Panc1 (cell line): ENCODE results near the gene FRYL. TPM values are rescaled to one million over a fixed set of nuclear protein-coding genes. Genes with fewer than 3 reads are reported as not detected.

Source experiments
- ATAC-seq: fragments of 200-7000 bp; cut with Tn5 transposase; 2 replicates; pipeline ENCODE4 v1.9.1; 2020; ENCODE audit warnings: mild to moderate bottlenecking, moderate library complexity
- BruUV-seq: library from RNA; stranded (reverse); fragments of 400-500 nt; replicated peaks from 2 replicates; lab custom pipeline; 2021; lab: Mats Ljungman, UMichigan
- CTCF ChIA-PET: fragments of 300-600 bp; sonication (Branson Sonifier 250); formaldehyde crosslinking; loops from one replicate; lab custom pipeline; 2022; ENCODE audit warnings: antibody characterized with exemption; lab: Charles Lee
- POLR2A ChIA-PET: fragments of 300-600 bp; sonication (Branson Sonifier 250); formaldehyde crosslinking; loops from one replicate; lab custom pipeline; 2022; ENCODE audit warnings: antibody characterized with exemption; lab: Charles Lee
- DNase-seq: peaks from one replicate; pipeline ENCODE4 v3.0.0-alpha.2; 2010; ENCODE audit warnings: low read depth, low spot score
- H3K27ac ChIP-seq: 2 replicates; pipeline ENCODE4 v1.5.1; 2011; ENCODE audit warnings: mild to moderate bottlenecking, low read length, inconsistent platforms
- H3K27me3 ChIP-seq: fragments of 200-500 bp; sonication (Bioruptor generic); 2 replicates; pipeline ENCODE4 v1.6.0; 2014; ENCODE audit warnings: low read length, inconsistent platforms; ENCODE audit not compliant: control insufficient read depth, insufficient read depth
- H3K36me3 ChIP-seq: fragments of 200-500 bp; sonication (Bioruptor generic); 2 replicates; pipeline ENCODE4 v1.5.1; 2014; ENCODE audit warnings: inconsistent platforms, mild to moderate bottlenecking, low read length, moderate library complexity; ENCODE audit not compliant: control insufficient read depth, insufficient read depth
- H3K4me1 ChIP-seq: 2 replicates; pipeline ENCODE4 v1.5.1; 2011; ENCODE audit warnings: inconsistent platforms, mild to moderate bottlenecking, low read length, moderate library complexity; ENCODE audit not compliant: control insufficient read depth, insufficient read depth
- H3K4me3 ChIP-seq, 2 experiments: 2 replicates each; pipeline ENCODE4 v1.5.1; 2011 to 2012; ENCODE audit warnings: low read depth in 2 of 2, low read length in 2 of 2, mild to moderate bottlenecking in 2 of 2, inconsistent platforms in 1 of 2, moderate library complexity in 1 of 2
- H3K9me3 ChIP-seq: fragments of 200-500 bp; sonication (Bioruptor generic); 2 replicates; pipeline ENCODE4 v1.5.1; 2014; ENCODE audit warnings: low read depth, mild to moderate bottlenecking, inconsistent platforms, low read length, moderate library complexity; ENCODE audit not compliant: control insufficient read depth, insufficient read depth
- POLR2AphosphoS5 ChIP-seq: IDR thresholded peaks from 2 replicates; pipeline ENCODE4 v1.6.1; 2012; ENCODE audit warnings: mild to moderate bottlenecking, low read depth, low read length, moderate library complexity
- SIN3A ChIP-seq: IDR thresholded peaks from 2 replicates; pipeline ENCODE4 v1.6.1; 2012; ENCODE audit warnings: low read depth, mild to moderate bottlenecking, low read length, moderate library complexity, borderline replicate concordance; ENCODE audit not compliant: insufficient read depth
- TCF7L2 ChIP-seq: IDR thresholded peaks from 2 replicates; pipeline ENCODE4 v1.6.1; 2011; ENCODE audit warnings: mild to moderate bottlenecking, low read depth, low read length, inconsistent platforms
- in situ Hi-C: cut with HindIII; loops from 2 replicates; pipeline ENCODE4 v1.10.0; 2016; ENCODE audit warnings: low sequenced_read_pairs, low pct_unique_long_range_greater_than_20kb
- intact Hi-C: fragments of 100-400 bp; cut with micrococcal nuclease; formaldehyde crosslinking; loops from one replicate; pipeline ENCODE4 v1.10.0; 2022; ENCODE audit not compliant: unreplicated experiment
- total RNA-seq: library from RNA; stranded (reverse); gene quantifications from one replicate; pipeline ENCODE4 v1.2.1, GENCODE V29; 2021; ENCODE audit not compliant: unreplicated experiment
- TF ChIP-seq, protein P1 (sequence below): fragments of 450-650 bp; IDR thresholded peaks from 2 replicates; pipeline ENCODE4 v1.5.1; 2017; ENCODE audit warnings: mild to moderate bottlenecking
- TF ChIP-seq, protein P2 (sequence below), 2 experiments: IDR thresholded peaks; 2 replicates each; pipeline ENCODE4 v1.6.1; 2011 to 2012; ENCODE audit warnings: low read depth in 2 of 2, control low read depth in 1 of 2, low read length in 1 of 2, mild to moderate bottlenecking in 1 of 2, moderate library complexity in 1 of 2; ENCODE audit not compliant: insufficient read depth in 1 of 2

The FRYL gene
- total RNA-seq, 1 experiment from 2014 or later: 47.5 TPM

DNA sequence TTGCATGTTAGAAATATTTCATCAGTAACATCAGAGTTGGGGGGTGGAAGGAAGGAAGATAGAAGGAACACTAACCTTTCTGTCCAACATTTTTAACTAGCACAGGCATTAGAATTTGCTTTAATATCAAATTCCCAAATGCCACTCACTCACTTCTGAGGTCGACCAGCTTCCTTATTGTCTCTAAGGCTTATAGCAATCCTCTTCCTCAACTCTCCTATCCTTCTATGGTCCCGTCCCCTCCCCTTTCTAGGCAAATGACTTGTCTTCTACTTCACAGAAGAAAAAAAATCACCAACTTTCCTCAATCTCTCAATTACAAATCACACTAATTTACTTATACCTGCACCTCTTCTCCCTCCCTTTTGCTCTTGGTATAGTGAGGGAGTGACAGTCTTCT lies 189.2 kb downstream of the FRYL start:
- Histone ChIP-seq H3K4me1 (no peaks in the 10 kb centered on the region), H3K9me3 (no peaks in the 10 kb centered on the region), H3K4me3 (no peak overlapping the region), H3K27ac (no peak overlapping the region), H3K36me3 (peaks cover 5% of the 10 kb centered on the region), H3K27me3 (no peaks in the 10 kb centered on the region)
- intact Hi-C loops: no loop called here
- ChIA-PET CTCF (no interaction called here), POLR2A (no interaction called here)
- TF ChIP-seq, protein P1, sequence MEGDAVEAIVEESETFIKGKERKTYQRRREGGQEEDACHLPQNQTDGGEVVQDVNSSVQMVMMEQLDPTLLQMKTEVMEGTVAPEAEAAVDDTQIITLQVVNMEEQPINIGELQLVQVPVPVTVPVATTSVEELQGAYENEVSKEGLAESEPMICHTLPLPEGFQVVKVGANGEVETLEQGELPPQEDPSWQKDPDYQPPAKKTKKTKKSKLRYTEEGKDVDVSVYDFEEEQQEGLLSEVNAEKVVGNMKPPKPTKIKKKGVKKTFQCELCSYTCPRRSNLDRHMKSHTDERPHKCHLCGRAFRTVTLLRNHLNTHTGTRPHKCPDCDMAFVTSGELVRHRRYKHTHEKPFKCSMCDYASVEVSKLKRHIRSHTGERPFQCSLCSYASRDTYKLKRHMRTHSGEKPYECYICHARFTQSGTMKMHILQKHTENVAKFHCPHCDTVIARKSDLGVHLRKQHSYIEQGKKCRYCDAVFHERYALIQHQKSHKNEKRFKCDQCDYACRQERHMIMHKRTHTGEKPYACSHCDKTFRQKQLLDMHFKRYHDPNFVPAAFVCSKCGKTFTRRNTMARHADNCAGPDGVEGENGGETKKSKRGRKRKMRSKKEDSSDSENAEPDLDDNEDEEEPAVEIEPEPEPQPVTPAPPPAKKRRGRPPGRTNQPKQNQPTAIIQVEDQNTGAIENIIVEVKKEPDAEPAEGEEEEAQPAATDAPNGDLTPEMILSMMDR: no peak
- no peak for TF ChIP-seq SIN3A
- TF ChIP-seq, protein P2, sequence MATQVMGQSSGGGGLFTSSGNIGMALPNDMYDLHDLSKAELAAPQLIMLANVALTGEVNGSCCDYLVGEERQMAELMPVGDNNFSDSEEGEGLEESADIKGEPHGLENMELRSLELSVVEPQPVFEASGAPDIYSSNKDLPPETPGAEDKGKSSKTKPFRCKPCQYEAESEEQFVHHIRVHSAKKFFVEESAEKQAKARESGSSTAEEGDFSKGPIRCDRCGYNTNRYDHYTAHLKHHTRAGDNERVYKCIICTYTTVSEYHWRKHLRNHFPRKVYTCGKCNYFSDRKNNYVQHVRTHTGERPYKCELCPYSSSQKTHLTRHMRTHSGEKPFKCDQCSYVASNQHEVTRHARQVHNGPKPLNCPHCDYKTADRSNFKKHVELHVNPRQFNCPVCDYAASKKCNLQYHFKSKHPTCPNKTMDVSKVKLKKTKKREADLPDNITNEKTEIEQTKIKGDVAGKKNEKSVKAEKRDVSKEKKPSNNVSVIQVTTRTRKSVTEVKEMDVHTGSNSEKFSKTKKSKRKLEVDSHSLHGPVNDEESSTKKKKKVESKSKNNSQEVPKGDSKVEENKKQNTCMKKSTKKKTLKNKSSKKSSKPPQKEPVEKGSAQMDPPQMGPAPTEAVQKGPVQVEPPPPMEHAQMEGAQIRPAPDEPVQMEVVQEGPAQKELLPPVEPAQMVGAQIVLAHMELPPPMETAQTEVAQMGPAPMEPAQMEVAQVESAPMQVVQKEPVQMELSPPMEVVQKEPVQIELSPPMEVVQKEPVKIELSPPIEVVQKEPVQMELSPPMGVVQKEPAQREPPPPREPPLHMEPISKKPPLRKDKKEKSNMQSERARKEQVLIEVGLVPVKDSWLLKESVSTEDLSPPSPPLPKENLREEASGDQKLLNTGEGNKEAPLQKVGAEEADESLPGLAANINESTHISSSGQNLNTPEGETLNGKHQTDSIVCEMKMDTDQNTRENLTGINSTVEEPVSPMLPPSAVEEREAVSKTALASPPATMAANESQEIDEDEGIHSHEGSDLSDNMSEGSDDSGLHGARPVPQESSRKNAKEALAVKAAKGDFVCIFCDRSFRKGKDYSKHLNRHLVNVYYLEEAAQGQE (IDR thresholded peaks at IDR 0.05; ENCODE audit: insufficient read depth in 1 of 2, low read depth in 2 of 2, low read length in 1 of 2): no peak
- TF ChIP-seq POLR2AphosphoS5: no peak
- in situ Hi-C loops: no loop called here
- ATAC-seq (no peak), DNase-seq (no peak)
- no TSS peak for BruUV-seq

DNA sequence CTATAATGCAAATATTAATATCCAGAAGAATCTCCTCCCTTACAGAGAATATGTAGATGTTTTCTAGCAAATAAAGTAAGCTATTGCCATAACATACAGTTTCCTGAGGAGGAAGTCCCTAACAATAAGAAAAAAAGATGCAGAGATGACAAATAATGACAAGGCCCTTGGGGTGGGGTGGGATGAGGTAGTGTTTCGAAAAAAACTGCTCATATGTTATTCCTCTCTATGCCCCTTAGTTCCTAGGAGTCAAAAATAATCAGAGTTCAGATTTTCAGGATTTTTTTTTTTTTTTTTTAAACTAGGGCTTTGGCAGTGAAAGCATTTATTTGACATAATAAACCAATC lies 191.0 kb downstream of the FRYL start:
- in situ Hi-C loops: no loop called here
- Histone ChIP-seq H3K4me3 (no peak overlapping the region), H3K36me3 (peaks cover 8% of the 10 kb centered on the region; the same call in 1 of the 2 replicates), H3K4me1 (no peaks in the 10 kb centered on the region), H3K9me3 (no peaks in the 10 kb centered on the region), H3K27ac (no peak overlapping the region), H3K27me3 (no peaks in the 10 kb centered on the region)
- TF ChIP-seq, protein P2 (IDR thresholded peaks at IDR 0.05; ENCODE audit: insufficient read depth in 1 of 2, low read depth in 2 of 2, low read length in 1 of 2): no peak
- TF ChIP-seq POLR2AphosphoS5 (no peak), TCF7L2 (no peak), SIN3A (no peak)
- TF ChIP-seq, protein P1: no peak
- ATAC-seq: no peak
- DNase-seq: no peak
- ChIA-PET CTCF (no interaction called here), POLR2A (no interaction called here)
- intact Hi-C loops: no loop called here
- BruUV-seq: no TSS peak
